D721Med (cell line): ENCODE data around the gene METTL23.

Experiments
- DNase-seq: peaks from one replicate; pipeline ENCODE4 v3.0.0; 2011; ENCODE audit warnings: low spot score; ENCODE audit not compliant: insufficient read length
- FAIRE-seq: peaks from 2 replicates; lab custom pipeline; 2011; peaks lifted over from hg19 to GRCh38; lab: Jason Lieb, UNC
- TF ChIP-seq, protein P1 (sequence below): IDR thresholded peaks from 2 replicates; pipeline ENCODE4 v1.5.1; 2012; ENCODE audit warnings: mild to moderate bottlenecking, control low read depth; ENCODE audit not compliant: insufficient read depth; ENCODE audit errors: missing control alignments

Gene METTL23

DNA sequence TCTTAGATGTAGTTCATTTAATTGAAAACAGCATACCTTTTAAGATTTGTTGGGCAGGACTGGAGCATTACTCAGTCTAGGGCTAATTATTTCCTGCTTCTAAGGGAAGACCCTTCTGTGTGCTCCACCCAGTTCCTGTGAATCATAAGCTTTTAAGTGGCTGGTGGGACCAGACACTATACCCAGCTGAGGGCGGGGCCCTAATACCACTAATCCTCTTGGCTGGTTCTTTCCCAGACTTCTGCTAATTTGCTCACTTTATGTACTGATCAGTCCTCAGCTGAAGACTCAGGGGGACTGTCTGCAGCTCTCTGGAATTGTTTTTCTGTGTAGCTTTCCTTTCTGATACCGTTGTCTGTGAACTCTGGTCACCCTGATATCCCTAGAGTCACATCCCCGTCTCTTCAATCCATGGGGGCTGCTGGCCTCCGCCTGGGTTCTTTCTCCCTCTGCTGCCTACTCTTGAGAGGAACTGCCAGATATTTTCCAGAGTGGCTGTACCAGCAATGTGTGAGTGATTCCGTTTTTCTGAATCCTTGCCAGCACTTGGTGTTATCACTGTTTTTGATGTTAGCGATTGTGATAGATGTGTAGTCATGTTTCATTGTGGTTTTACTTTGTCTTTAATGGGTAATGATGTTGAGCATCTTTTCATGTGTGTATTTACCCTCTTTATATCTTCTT lies 46.3 kb downstream of the METTL23 start:
- TF ChIP-seq, protein P1, sequence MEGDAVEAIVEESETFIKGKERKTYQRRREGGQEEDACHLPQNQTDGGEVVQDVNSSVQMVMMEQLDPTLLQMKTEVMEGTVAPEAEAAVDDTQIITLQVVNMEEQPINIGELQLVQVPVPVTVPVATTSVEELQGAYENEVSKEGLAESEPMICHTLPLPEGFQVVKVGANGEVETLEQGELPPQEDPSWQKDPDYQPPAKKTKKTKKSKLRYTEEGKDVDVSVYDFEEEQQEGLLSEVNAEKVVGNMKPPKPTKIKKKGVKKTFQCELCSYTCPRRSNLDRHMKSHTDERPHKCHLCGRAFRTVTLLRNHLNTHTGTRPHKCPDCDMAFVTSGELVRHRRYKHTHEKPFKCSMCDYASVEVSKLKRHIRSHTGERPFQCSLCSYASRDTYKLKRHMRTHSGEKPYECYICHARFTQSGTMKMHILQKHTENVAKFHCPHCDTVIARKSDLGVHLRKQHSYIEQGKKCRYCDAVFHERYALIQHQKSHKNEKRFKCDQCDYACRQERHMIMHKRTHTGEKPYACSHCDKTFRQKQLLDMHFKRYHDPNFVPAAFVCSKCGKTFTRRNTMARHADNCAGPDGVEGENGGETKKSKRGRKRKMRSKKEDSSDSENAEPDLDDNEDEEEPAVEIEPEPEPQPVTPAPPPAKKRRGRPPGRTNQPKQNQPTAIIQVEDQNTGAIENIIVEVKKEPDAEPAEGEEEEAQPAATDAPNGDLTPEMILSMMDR = peak; percentile 13
- DNase-seq = peak; percentile 33

DNA sequence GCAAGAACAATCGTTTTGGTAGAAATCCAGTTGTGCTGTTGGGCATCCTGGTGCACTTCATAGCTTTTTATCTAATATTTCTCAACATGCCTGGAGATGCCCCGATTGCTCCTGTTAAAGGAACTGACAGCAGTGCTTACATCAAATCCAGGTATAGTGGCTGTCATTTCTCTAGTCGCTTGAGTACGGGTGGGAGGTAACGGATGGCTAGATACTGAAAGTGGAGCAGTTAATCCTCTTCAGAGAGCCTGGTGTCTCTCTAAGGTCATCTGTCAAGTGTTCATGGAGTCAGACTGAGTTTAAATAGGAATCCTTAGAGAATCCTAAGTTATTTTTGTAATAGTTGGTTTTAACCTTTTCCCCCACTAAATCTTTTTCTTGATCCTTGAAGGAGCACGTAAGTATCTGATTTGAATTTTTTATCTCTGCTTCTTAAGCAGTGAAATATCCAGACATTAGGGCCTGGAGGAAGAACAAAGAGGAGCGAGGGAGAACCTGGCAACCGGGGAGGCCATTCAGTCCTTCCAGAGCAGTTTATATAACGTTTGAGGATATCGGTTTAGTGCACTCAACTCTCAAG lies 48.5 kb downstream of the METTL23 start:
- FAIRE-seq (no peak), DNase-seq (no peak)
- TF ChIP-seq, protein P1 = no peak

More for the DNA sequence above, 46.3 kb downstream of the METTL23 start:
- FAIRE-seq = peak; percentile 84

DNA sequence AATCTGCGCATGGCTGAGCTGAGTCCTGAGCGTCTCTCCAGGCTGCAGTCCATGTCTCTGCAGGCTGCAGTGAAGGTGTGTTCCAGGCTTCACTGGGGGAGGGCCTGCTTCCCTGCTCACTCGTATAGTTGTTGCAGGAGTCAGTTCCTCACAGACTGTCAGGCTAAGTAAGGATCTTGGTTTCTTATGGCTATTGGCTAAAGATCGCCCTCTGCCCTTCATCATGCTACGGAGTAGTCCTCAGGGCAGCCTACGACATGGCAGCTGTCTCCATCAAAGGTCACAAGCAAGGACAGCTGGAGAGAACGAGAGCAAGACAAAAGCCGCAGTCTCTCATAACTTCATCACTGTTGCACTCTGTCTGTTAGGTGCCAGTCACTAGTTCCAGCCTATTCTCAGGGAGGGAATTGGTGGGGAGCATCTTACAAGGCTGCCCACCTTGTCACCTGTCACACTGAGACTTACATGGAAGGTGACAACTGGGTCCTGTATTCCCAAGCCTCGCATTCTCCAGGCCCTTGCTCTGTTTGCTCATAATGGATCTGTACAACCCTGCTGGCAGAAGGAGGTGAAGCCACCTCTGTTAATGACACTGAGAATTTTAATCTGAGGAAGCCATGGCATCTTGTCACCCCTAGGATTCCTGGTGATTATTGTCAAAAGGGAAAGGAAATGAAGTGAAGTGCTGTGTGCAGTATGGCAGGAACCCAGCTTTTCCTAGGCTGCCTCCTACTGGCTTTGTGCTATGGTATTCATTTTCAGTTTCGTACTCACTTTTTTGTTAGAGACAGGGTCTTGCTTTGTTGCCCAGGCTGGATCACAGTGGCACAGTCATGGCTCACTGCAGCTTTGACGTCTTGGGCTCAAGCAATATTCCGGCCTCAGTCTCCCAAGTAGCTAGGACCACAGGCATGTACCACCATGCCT lies 54.7 kb downstream of the METTL23 start:
- no peak for FAIRE-seq
- TF ChIP-seq, protein P1 = peak; percentile 54

DNA sequence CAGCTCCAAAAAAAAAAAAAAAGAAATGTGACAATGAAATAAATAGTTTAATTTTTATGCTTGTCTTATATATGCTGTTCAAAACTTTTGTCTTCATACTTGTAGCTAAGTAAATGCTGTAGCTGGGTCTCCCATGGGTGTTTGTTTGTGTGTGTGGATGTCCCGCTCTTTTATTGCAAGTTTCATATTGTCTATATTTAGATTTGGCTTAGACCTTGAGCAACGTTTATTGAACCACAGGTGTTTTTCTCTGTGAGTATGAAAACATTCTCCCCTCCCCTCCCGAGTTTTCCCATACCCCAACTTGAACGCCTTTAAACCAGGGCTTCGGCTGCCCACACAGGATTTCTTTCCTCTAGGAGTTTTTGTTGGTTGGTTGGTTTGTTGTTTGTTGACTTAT lies 56.5 kb downstream of the METTL23 start:
- DNase-seq = no peak
- TF ChIP-seq, protein P1 = no peak
- FAIRE-seq = no peak

More for the DNA sequence above, 54.7 kb downstream of the METTL23 start:
- no peak for DNase-seq
